GM13976 (cell line): ENCODE results near the gene TOMM22.

Source experiments
- DNase-seq: peaks from one replicate; pipeline ENCODE4 v3.0.0; 2012; ENCODE audit warnings: low spot score
- CTCF ChIP-seq: IDR thresholded peaks from 2 replicates; pipeline ENCODE4 v1.5.1; 2012; ENCODE audit warnings: borderline replicate concordance, mild to moderate bottlenecking; ENCODE audit not compliant: insufficient read depth; ENCODE audit errors: extremely low read depth, missing control alignments, control extremely low read depth
- in situ Hi-C: fragments of 300-500 bp; cut with MboI; formaldehyde crosslinking; loops from one replicate; pipeline ENCODE4 v1.12.0; 2022; ENCODE audit warnings: low sequenced_read_pairs, mixed read lengths, inconsistent platforms; ENCODE audit not compliant: unreplicated experiment

Gene TOMM22

DNA sequence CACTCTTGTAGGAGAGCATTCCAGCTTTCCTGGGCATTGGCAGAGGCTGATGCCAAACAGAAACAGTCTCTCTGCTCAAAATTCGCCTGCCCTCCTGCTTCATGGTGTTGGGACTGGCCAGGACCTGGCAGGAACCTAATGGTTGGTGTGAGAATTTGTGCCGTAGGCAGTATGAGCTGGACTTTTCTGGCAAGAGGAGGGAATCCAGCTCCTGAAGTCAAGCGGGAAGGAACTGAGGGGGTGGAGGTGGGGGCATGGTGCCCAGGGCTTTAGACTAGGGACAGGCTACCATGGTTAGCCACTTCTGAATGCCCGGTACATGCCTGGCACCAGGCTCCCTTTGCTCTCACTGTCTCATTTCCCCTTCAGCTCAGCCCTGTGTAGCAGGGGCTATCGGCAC, 6.9 kb upstream of the TOMM22 start:
- no peak for DNase-seq
- in situ Hi-C loops = no loop called here
- TF ChIP-seq CTCF = no peak

GRCh38 chr22:38675833-38676232, 5.9 kb upstream of the TOMM22 start:
- no peak for TF ChIP-seq CTCF
- no peak for DNase-seq
- in situ Hi-C loops = no loop called here

GRCh38 chr22:38684895-38685294, 3.1 kb downstream of the TOMM22 start:
- in situ Hi-C loops = no loop called here
- no peak for DNase-seq
- TF ChIP-seq CTCF = no peak

GRCh38 chr22:38685761-38686160, 4.0 kb downstream of the TOMM22 start:
- TF ChIP-seq CTCF = no peak
- in situ Hi-C loops = no loop called here
- no peak for DNase-seq

GRCh38 chr22:38689651-38690050, 7.9 kb downstream of the TOMM22 start:
- in situ Hi-C loops = no loop called here
- no peak for DNase-seq
- no peak for TF ChIP-seq CTCF

DNA sequence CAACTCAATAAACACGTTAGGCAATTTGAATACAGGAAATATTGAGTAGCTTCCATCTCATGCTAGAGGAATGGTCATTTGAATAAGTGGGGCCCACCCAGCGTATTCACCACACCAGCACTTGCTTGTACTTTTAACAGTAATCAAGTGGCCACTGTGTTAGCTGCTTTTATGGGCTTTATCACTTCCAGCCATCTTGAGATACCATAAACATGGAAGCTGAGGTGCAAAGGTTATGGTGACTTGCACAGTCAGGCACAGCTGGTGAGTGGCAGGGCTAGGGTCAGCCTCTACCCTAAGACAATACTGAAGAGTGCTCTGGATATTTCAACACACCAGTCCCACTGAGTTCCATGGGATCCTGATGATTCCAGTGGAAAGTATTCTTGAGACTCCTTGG, 12.3 kb downstream of the TOMM22 start:
- TF ChIP-seq CTCF = no peak
- DNase-seq = no peak
- in situ Hi-C loops = no loop called here

DNA sequence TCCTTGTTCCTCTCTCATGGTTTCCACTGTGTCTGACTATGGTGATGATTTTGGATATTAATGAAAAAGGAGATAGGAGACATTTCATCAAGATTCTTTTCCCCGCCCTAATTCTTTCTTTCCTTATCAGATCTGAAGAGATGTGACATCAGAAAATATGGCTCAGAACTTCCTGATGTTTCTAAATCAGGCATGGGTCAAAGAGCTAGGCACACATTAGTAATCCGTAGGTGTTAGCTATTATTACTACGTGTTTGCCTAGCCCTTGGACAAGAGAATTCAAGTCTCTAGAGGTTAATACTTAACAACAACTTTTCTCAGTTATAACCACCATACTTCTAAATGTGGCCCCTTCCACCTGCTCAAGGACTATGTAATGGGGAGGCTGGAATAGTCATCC, 13.2 kb downstream of the TOMM22 start:
- in situ Hi-C loops = no loop called here
- TF ChIP-seq CTCF = no peak
- no peak for DNase-seq
